Suprapubic skin (tissue), 4 donors: ENCODE results near the gene ARHGAP25.

ENCODE experiments used
- CTCF ChIP-seq, 2 donors: fragments of 200-600 bp in 1 of 2; fragments of 450-650 bp in 1 of 2; sonication (generic) in 1 of 2; IDR thresholded peaks; one replicate each; pipeline ENCODE4 v1.5.1; 2016 to 2019; ENCODE audit warnings: antibody characterized with exemption in 2 of 2, mild to moderate bottlenecking in 1 of 2, moderate library complexity in 1 of 2
- EP300 ChIP-seq: sonication (generic); formaldehyde crosslinking; IDR thresholded peaks from one replicate; pipeline ENCODE4 v1.6.1; 2017; ENCODE audit warnings: antibody characterized with exemption
- POLR2AphosphoS5 ChIP-seq, 3 donors: sonication (generic); formaldehyde crosslinking; IDR thresholded peaks; one replicate each; pipeline ENCODE4 v1.6.1; 2017; ENCODE audit warnings: antibody characterized with exemption in 3 of 3

- TF ChIP-seq CTCF (IDR thresholded peaks at IDR 0.05), result no peak
- TF ChIP-seq EP300, result no peak
- no peak for TF ChIP-seq POLR2AphosphoS5 (IDR thresholded peaks at IDR 0.05)
These were observed 97.7 kb downstream of the ARHGAP25 start for GRCh38 chr2:68832233-68832869.
